ENCODE results near the gene LDLRAP1.

DNA sequence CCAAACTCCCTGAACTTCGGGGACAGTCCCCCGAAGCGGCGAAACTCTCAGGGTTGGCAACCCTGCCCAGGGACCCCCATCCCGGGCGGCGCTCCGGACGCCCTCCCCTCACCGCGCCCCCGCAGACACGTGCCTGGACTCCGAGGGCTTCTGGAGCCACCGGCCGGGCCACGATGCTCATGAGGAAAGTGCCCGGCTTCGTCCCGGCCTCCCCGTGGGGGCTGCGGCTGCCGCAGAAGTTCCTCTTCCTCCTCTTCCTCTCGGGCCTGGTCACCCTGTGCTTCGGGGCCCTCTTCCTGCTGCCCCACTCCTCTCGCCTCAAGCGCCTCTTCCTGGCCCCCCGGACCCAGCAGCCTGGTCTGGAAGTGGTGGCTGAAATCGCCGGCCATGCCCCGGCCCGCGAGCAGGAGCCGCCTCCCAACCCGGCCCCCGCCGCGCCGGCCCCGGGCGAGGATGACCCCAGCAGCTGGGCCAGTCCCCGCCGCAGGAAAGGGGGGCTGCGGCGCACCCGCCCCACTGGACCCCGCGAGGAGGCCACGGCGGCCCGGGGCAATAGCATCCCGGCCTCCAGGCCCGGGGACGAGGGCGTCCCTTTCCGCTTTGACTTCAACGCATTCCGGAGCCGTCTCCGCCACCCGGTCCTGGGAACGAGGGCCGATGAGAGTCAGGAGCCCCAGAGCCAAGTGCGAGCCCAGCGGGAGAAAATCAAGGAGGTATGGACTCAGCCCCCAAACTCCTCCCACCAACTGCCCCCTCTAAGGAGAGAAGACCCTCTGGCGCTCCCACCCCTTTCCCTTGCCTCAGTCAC lies 74.4 kb downstream of the LDLRAP1 start:
- TF ChIP-seq, protein P1, sequence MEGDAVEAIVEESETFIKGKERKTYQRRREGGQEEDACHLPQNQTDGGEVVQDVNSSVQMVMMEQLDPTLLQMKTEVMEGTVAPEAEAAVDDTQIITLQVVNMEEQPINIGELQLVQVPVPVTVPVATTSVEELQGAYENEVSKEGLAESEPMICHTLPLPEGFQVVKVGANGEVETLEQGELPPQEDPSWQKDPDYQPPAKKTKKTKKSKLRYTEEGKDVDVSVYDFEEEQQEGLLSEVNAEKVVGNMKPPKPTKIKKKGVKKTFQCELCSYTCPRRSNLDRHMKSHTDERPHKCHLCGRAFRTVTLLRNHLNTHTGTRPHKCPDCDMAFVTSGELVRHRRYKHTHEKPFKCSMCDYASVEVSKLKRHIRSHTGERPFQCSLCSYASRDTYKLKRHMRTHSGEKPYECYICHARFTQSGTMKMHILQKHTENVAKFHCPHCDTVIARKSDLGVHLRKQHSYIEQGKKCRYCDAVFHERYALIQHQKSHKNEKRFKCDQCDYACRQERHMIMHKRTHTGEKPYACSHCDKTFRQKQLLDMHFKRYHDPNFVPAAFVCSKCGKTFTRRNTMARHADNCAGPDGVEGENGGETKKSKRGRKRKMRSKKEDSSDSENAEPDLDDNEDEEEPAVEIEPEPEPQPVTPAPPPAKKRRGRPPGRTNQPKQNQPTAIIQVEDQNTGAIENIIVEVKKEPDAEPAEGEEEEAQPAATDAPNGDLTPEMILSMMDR (IDR thresholded peaks at IDR 0.05) = no peak
- TF ChIP-seq EP300 (IDR thresholded peaks at IDR 0.05) (no peak), POLR2AphosphoS5 (IDR thresholded peaks at IDR 0.05) (no peak)
